Stimulated activated CD8-positive, alpha-beta memory T cell treated with anti-CD3 and anti-CD28 coated beads, Interleukin-4, amount 100 ng/mL, for 24 hours (primary cell): ENCODE data around the gene DICER1.

Experiments used
- DNase-seq: peaks from one replicate; pipeline ENCODE4 v3.0.0-alpha.2; 2020; ENCODE audit warnings: low read depth

Gene DICER1

DNA sequence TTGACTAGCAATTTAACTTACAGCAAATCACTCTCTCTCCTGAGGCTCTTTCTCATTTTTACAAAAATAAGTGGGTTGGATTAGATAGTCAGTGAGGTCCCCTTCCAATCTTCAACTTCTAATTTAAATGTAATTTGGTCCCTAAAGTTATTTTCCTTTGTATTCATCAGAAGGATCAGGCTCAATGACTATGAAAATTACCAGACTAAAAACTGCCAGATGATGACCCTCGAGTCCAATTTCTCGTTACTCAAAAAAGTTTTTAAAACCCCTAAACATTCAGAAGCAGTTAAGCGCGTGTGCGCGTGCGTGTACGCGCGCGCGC, 34.7 kb downstream of the DICER1 start:
- DNase-seq, result no peak

DNA sequence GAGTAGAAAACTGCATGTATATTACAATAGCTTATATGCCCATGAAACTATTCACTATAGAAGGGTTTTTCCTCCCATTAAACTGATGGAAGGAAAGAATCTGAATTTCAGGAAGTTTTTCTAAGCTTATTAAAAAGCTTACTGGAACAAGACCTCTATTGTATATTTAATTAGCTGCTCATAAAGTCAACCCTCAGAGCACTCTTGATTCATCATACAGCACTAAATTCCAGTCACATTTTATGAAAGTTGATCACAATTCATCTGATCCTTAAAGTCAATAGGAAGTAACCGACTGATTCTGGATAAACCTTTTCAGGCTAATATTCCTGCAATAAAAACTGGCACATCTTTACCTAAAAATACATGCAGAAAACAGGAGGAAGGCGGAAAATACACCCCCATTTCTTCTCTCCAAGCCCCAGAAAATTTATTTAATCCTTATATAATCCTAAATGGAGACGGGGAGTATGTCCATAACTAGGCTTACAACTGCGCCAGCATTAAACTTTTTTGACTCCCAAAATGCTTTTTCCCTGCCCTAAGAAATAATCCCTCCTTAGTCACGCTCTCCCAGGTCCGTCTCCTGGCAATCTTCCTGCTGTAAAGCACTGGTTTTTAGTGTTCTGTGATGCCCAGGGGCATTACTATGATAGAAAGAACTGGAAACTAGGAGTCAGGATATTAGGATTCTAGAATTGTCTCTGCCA, 35.3 kb downstream of the DICER1 start:
- no peak for DNase-seq

DNA sequence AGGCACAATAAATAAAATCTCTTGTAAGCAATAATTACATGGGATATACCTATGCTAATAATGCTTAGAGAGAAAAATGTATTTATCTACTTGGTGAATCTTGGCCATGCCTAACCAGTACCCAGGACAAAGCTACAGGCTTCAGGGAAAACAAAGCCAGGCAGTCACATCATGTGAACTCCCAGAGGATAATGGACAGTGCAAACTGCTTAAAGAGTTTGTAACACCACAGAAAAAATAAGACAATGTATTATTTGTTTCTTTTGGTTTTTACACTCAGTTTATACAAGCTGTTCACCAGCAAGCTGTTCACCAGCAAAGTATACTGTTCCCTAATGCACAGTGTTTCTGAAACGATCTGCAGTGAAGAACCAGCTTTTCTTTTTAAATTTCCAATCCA, 38.0 kb downstream of the DICER1 start:
- no peak for DNase-seq

DNA sequence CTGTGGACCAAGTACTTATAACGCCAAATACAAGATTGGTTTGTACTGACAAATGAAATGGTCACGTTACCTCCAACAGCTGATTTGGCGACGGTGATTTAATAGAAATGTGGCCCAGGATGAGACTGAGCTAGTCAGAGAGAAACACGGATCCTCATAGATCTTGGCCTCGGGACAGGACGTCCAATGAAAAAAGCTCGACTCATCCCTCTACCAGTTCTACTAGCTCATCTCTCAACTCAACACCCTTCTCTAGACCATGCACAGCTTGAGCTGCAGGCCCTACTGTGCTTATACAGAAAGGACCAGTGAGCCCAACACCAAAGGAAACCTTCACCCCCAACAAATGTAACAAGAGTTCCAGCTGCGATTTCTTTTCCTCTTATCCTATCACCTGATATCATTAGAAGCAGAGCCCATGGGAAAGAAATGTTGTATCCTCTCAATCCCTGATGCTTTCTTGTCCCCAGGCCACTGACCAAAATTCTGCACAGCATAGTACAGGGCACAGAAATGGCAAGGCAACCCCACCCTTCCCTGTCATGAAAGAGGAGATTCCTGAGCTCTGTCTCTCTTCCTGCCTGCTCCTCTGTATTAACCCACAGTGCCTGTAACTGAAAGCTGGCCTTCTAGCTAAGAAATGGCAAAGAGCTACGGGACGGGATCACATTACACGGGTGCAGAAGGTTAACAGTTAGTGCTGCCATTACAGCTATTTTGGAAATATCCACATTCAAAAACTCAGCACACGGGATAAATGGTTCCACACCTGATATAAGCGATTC, 39.2 kb downstream of the DICER1 start:
- no peak for DNase-seq

DNA sequence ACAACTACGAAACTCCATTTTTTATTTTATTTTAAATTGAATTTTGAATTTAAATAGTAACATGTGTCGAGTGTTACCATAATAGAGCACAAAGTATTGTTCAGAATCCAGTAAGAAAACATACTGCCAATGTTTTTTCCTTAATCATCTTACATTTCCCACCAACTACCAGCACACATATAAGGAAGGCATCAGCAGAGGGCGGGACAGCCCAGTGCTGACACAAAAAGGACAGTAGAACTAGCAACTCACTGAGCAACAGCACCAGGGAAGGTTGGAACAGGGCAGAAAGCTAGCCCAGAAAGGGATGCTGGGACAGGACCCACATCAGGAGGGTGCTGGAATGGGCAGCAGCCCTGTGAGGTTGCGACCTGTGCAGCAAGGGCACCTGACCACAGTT, 43.9 kb downstream of the DICER1 start:
- no peak for DNase-seq

DNA sequence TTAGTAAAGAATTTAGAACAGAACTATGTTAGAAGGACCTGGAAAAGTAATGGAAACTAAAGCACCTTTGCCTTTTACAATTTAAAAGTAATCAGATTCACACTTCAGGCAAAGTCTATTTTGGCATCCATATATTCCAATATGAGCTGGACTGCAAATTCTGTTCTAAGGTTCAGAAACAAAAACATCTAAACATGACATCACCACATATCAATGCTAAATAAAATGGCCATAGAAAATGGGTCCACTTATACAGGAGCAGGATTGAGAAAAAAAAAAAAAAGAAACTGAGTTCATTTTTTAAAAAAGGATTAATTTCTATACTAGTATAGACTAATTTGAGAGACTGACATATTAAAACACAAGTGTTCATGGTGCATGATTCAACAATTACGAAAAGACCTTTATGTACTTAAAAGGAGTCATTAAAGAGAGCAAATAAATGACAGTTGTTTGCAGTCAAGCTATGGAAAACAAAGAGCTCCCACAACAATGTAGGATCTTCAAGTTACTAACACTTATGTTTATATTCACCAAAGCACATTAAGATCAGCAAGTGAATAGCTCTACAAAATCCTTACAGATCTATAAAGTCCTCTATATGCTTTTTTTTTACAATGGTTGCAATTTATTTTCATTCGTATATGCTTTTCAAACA, 45.7 kb downstream of the DICER1 start:
- DNase-seq, result no peak

DNA sequence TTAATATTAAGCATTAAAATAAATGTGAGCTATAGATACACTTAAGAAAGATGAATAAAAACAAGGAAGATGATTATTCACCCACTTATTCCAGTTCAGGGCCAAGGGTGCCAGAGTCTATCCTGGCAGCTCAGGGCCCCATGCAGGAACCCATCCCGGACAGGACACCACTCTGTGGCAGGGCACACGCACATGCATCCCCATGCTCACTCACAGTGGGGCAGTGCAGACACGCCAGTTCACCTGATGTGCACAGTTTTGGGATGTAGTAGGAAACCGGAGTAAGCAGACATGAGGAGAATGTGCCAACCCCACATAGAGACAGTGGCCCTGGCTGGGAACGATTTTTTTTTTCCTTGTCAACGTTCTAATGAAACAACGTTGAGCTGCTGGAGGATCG, 47.2 kb downstream of the DICER1 start:
- no peak for DNase-seq

DNA sequence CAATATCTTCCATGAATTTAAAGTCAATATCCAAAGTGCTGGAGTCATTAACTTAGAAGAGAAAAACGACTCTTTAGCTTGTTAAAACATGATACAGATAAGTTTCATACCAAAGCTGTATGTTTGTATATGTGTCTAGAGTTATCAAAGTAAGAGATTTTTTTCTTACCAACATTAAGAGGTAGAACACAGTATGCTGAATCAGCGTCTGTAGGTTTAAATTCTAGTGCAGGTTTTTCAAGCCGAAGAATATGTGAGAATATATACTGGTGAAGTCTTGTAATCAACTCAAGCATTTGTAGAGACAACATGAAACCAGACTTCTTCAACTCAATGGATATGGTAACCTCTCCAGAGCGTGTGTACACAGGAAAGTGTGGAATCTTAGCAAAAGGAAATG, 49.6 kb downstream of the DICER1 start:
- DNase-seq, result no peak

DNA sequence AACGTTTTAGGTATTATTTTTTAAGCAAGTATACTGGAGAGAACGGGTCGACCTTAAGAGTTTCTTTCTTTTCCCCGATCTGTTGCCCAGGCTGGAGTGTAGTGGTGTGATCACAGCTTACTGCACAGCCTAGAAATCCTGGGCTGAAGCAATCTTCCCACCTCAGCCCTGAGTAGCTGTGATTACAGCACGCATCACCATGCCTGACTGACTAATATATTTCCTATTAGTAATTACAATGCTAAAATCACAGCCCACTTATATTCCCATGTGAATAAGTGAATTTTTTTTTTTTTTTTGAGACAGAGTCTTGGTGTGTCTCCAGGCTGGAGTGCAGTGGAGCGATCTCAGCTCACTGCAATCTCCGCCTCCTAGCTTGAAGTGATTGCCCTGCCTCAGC, 50.4 kb downstream of the DICER1 start:
- no peak for DNase-seq

DNA sequence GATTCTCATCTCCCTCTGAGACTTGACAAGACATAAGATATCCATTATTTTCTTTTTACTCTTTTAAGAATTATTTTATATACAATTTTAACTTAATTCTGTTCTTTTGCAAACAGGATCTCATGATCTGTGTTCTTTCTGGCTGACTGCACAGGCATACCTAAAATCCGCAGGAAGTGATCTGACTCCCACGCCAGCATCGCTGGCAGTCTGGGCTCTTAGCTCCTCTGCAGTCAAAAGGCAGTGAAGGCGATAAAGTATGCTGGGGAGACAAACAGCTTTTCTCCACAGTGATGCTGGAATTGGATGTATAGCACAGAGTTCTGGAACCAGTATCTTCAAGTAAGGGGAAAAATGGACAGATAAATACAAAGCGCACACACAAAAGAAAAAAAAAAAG, 52.4 kb downstream of the DICER1 start:
- no peak for DNase-seq

DNA sequence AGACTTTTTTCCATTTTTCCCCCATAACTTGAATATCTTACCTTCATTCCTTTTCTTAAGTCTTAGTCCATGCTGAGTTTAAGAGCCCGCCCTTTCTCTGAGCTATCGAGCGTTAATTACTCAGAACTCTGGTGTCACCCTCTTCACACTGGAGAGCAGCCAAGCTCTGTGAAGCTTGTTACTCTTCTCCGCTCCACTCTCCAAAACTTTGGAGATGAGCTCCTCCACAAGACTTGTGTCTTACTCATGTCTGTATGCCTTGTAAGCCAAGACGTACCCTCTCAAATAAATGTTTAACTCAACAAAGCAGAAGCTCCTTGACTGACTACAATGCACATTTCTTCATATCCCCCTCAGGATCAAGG, 54.7 kb downstream of the DICER1 start:
- DNase-seq, result no peak

DNA sequence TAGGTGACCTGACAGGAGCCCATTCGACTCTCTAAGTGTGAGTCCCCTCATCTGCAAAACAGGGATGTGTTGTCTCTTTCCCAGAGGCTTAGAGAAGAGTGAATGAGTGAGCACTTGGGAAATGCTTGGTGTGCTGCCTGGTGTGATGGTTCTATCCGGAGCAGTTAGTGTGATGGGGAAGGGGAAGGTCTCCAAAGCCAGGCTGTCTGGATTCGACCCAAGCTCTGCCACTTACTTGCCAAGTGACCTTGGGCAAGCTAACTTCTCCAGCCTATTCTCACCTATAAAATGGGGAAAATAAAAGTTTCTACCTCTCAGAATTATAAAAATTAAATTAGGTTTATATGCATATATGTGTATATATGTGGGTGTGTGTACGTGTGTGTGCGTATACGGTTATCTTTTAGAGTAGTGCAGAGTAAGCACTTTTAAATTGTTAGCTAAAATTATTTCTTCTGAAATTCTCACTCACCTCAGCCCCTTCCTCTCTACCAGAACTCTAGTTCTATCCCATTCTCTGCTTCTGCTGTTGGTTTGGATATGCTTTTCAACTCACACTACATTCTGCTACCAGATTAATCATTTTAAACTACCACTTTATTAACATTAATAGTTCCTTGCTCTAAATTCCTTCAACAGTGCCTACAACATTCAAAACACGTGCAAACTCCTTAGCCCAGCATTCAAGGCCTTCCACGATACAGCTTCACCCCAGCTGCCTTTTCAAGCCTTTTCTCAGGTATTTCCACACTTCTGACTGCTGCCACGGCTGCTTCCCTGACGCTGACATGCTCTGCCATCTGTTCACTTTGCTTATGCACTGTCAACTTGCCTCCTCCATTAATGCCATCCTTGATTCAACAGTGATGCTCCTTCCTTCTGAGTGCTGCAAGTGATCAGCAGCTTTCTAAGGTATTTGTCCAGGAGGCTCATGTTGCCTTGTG, 55.3 kb downstream of the DICER1 start:
- no peak for DNase-seq

DNA sequence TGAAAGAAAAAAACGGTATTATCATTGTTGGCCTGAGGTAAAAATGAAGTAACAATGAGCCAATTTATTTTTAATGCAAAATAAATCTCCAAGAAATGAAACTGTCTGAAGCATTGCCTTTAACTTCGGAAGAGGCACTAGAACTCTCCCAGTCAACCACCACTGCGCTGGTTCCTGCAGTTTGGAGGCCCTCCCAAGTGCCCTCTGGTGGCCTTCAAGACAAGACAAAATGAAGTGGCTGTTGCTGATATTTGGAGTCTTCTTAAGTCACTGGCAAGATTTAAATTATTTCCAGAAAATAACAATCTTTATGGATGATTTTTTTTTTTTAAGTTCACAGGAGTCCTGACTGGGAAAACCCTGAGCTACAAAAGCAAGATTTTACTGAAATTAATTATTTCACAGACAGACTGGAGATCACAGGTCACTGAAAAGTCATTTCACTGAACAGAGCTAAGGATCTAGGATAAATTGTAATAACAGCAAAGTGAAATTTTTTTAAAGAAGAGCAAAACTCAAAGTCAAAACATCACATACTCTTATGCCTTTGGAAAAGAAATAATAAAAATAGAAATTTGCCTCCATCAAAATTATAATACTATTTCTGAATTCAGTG, 58.2 kb downstream of the DICER1 start:
- DNase-seq, result no peak

DNA sequence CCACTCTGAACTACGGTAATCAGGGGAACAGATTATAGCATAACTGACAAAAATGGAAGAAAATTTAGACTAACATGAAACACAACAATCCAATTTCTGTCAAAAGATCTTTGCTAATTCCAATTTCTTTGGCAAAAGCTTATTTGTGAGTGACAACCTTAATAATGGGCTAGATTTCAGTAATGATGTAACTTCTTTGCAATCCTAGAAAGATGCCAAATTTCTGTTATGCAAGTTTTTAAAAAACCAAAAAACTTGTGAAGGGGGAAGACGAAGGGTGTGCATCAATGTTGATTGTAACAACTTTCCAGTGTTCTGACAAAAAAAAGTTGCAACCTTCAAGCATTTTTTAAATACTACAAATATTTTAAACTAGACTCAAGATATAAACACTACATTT, 59.9 kb downstream of the DICER1 start:
- DNase-seq, result no peak

DNA sequence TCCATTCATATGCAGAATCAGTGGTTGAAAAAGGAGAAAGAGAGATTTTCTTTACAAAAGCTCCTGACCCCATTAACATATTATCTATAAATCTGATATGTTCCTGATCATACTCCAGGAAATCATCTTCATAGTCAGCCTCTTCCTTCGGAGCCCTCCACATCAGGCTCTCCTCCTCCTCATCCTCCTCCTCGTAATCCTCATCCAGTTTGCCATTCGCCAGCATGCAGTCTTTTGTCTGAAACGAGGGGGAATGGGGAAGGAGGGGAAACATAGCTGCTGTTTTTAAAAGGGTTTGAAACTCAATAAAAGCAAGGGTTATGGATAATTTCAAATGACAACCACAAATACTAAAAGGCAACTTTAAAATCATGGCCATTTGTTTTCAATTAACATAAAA, 60.9 kb downstream of the DICER1 start:
- DNase-seq, result no peak

DNA sequence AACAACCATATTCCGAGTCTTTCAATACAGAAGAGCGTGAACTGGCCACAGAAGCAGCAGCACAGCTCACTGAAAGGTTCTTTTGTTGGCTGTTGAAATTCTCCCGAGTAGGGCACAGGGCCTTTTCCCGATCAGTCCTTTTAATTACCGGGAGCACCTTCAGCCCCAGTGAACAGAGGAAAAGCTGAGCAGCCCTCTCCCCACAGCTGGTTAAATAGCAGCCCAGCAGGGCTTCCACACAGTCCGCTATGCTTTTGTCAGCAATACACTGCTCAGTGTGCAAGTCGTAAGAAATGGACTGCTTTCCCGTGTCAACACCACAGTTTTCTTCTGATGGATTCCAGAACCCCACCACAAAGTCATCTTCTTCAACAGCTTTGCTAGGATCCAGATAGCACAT, 61.3 kb downstream of the DICER1 start:
- DNase-seq, result no peak

DNA sequence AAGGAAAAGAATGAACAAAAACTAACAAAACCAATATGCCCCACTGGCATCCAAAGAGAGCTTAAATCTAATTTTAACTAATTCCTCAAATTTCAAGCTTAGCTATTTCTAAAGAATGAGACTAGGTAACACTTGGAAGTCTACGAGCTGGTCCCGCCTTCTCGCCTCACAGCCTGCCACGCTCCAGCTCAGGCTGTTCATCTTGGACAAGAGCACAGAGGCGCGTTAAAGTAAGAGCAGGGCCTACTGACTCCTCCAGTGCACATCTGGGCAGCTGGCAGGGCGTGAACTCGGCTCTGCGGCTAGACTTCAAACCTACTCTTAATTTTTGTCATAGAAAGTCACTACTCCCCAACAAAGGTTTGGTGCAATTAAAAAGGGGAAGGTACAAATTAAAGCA, 64.6 kb downstream of the DICER1 start:
- DNase-seq, result no peak

DNA sequence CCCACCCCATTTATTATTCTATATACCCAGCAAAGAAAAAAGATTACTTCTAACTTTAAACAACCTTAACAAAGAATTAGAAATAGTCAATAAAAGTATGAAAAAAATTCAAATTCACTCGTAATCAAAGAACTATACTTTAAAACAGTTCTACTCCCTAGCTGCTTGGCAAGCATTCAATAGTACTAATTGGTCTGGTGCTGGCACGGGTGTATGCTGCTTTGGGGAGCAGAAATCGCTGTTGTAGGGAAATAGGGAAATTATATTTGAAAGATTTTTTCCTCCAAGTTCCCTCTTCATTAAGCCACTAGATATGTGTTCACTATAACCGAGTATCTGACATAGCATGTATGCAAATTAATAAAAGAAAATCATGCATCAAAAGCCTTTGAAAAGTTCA, 65.7 kb downstream of the DICER1 start:
- no peak for DNase-seq

DNA sequence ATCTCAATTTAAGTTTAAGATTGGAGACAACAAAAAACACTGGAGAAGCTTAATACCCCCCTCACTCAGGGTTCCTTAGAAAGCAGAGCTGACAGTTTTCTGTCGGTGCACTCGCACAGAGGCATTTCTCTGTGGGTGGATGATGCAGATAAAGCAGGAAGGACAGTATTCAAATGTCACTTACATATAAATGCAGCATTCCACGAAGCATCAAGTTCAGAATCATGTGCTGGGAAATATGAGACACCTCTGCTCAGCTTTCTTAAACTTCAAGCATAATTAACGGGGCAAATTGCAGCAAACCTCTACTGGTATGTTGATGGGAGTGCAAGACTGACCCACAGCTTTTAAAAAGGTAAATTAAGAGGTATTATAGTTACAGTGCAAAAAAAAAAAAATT, 68.7 kb downstream of the DICER1 start:
- DNase-seq, result no peak

DNA sequence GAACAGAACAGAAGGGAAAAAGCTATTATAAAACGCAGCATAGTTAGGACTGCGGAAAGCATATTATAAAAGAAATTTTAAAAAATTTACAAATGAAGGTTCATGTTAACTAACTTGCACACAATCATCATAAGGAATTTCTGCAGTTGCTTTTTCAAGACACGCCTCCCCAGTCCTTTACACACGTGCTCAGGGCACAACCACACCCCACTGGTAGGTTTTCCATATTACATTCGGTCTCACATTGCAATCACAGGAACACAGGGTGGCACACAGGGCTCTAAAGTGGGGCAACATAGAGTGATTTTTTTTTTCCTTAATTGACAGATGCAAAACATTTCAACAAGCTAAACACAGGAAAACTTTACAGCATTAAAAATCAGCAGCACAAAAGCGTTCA, 69.7 kb downstream of the DICER1 start:
- no peak for DNase-seq

DNA sequence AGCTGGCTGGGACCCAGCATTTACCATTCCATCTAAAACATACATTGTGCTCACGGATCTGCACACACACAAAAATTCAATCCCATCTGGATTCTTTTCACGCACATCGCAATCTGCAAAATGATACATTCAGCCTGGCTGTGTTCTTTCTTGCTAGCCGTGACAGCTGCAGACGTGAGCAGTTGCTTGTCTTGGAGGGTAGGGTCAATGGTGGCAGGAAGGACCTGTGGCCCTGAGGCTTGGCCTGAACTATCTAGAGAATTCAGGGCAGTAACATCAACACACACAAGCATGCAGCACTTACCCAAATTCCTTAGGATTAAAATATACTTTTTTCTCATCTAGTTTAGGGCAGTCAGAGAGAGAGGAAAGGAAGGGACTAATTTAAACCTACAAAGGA, 72.0 kb downstream of the DICER1 start:
- DNase-seq, result no peak

DNA sequence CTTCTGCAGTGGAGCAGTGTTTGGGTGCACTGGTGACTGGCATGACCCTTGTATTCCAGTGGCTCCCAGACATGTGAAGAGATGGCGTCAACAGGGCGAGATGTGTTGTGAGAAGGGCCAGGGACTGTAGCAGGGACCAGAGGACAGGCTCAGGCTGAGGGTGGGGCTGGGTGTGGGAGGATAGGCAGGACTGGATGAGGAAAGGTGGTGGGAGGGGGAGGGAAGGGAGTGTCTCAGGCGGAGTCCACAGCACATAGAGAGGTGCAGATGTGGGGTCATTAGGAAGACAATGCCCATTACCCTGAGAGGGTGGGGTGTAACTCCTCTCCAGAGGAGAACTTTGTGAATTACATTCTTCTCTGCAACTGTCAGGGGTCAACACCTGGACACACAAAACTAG, 78.5 kb downstream of the DICER1 start:
- DNase-seq, result no peak
